Stimulated activated CD4-positive, alpha-beta T cell treated with anti-CD3 and anti-CD28 coated beads, Interleukin-12 subunit alpha, Interleukin-12 subunit beta, amount 100 ng/mL, for 24 hours (primary cell): Measurements from ENCODE around the gene GATA2.

ENCODE experiments used
- DNase-seq, 2 experiments: peaks; one replicate each; pipeline ENCODE4 v3.0.0-alpha.2; 2020; ENCODE audit warnings: low read depth in 2 of 2

Gene GATA2

DNA sequence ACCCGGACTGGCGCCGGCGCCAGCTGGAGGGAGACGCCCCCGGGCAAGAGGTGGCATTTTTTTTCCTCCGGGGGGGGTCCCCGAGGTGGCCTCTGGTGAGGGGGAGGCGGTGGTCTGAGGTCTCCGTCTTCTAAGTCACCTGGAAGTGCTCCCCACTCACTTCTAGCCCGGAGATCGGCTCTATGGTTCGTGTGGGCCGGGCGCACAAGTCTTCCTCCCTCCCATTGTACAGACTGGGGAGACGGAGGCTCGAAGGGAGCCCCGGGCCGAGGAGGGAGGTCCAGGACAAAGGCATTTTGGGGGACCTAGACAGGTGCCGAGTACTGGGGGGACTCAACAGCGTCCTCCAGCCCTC, 4.4 kb downstream of the GATA2 start:
- no peak for DNase-seq

DNA sequence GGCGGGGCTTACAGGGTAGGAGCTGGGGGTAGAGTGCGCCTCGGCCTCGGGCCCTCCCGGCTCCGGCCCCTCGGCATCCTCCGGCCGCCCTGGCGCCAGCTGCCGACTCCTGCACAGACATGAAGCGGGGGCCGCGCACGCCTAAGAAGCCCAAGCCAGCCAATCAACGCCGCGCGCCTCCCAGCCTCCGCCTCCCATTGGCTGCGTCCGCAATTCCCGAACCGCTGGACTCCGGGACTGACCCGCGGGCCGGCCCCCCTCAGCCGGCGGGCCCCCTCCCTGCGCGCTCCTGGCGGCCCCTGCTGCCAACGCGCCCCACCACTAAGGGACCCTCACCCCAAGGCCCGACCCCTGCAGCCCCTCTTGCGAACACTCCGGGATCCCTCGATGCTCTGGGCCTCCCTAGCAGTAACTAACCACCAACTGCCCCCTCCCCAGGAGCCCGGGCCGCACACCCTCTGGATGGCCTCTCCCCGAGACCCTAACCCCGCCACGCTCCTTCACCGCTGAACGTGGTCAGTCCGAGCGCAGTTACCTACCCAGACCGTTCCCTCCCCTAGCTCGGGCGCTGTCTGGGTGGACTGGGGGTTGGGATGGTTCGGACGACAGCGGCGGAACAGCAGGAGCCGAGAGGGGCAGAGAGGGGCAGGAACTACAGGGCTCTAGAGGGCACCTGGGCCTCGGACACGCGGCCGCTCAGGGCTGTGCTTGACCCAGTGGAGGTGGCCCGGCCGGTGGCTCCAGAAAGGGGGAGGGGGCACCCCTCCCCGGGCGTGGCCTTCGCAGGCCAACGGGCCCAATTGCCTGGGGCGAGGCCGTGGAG, 5.0 kb downstream of the GATA2 start:
- DNase-seq = no peak

DNA sequence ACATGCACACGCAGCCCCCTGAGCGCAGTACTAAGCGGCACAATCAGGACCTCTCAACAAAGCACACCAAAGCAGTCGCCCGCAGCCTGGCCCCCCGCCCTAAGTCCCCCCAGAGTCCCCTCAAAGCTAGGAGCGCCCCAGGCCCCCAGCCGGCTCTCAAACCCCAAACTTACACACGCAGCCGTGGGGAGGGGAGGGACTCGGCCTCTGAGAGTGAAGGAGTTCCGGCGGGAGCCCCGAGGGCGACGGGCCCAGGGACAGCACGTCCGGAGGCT, 5.5 kb downstream of the GATA2 start:
- no peak for DNase-seq

- no peak for DNase-seq
These were observed 6.1 kb downstream of the GATA2 start for GRCh38 chr3:128486681-128487537.

DNA sequence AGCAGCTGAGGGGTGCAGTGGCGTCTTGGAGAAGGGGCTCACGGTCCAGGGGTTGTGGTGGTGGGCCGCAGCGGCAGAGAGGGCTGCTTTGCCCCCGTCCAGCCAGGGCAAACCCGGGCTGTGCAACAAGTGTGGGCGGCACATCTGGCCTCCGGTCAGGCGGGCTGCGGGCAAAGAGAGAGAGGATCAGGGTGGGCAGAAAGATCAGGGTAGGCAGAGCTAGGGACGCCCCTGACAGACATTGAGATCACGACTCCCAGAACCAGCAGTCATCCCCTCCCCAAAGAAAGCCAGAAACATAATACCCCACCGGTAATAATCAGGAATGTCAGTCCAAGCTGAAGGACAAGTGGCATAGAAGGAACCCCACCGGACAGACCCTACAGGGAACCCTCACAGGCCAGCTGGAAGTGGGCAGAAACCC, 6.8 kb downstream of the GATA2 start:
- DNase-seq = no peak

- no peak for DNase-seq
These were observed 7.5 kb downstream of the GATA2 start for GRCh38 chr3:128485282-128486204.

DNA sequence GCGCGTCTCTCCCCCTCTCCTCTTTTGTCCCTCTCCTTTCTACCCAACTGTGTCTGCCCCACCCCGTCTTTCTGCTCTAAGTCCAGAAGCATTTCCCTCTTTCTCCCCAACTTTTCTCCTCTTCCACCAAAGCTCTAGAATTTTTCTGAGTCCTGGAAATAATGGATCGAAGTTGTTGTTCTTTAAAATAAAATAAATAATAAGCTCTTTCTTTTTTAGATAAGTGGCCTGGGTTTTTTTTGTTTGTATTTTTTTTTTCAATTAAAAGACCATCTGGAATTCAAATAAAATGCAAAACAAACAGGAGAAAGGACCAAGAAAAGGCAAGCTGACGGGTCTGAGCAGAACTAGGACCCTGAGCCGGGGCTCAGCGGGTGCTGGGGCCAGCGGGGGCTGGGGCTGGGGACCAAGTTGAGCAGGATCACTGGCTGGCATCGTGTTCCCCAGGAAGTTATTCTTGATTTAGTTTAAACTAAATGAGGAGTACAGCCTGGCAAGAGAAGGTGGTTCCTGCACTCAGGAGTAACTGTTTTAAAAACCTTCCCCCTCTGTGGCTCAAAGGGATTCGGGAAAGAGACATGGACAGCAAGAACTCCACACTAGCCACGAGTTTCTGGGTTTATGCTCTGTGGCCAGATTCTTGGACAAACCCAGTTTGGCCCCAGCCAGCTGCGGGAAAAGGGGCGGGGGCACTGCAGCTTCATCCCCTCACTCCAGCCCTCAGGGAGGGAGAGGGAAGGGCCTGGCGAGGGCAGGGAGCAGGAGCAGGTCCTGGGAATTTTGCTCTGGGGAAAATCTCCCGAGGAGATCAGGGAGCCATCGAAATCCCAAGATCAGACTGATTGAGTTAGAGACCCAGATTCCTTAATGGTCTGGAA, 8.4 kb downstream of the GATA2 start:
- no peak for DNase-seq

GRCh38 chr3:128483657-128484403, 9.2 kb downstream of the GATA2 start:
- no peak for DNase-seq

DNA sequence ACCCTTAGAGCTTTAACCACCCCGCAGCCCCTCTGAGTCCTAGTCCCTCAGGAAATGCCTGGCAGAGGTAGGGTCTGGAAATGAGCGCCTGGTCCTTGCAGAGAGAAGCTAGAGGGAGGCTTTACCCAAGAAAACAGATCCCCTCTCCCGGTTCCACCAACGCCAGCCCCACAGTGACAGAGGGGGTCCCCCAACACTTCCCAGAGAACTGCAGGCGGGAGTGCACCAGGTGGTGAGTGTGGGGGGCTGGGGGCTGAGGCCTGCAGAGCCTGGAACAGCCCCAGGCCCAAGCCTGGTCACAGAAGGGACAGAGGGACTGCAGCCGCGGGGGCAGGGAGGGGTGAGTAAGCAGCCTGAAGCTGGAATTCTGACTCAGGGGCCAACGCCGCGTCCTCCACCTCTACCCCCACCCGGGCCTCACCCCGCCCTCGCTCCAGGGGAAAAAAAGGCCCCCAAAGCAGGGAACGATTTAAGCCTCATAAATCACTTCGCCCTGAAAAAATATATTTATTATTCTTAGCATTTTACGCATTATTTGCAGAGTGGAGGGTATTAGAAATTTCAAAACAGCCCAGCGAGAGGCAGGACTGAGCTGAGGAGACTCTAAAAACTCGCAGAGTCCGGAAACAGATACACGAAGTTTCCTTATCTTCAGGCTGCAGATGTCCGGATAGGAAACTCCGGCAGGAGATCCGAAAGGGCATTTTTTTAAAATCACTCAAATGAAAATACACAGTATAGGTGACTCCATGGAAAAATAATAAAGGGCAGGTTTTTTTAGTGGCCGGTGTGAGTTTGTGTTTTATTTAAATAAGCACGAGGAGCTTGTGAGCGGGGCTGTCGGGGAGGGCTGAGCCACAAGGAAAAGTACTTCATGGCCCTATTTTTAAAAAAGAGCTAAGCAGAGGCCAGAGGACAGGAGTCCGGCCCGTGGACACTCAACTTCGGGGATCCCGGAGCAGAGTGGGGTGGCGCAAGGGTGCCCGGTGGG, 10.0 kb downstream of the GATA2 start:
- DNase-seq = no peak

DNA sequence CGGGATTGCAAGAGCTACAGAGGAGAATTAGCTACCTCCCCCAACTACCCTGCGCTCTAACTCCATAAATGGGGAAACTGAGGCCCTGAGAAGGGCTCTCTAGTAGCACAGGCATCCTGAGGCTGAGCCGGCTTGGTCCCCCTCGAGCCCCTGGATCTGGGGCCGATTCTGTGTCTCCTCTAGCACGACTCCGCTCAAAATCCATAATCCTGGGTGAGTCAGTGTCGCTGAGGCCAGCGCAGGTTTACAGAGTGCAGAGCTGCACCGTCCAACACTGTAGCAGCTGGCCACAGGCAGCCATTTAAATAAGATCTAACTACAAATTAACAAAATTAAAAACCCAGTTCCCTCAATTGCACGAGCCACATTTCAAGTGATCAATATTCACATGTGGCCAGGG, 10.8 kb downstream of the GATA2 start:
- DNase-seq = no peak

DNA sequence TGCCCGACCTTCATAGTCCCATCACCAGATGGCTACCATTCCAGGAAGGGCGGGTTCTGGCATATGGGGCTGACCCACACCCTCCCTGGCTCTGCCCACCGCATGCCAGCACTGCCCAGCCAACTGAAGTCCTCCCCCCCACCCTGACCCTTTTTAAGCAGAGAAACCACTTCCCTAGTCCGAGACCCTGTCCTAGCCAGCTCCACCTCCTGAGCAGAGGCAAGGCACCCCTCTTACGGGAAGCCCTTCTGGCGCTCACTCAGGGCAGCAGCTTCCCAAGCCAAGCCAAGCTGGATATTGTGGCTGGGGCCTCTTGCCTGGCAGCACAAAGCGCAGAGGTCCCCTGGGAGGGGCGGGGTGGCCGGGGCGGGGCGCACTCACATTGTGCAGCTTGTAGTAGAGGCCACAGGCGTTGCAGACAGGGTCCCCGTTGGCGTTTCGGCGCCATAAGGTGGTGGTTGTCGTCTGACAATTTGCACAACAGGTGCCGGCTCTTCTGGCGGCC, 11.5 kb downstream of the GATA2 start:
- DNase-seq = no peak

DNA sequence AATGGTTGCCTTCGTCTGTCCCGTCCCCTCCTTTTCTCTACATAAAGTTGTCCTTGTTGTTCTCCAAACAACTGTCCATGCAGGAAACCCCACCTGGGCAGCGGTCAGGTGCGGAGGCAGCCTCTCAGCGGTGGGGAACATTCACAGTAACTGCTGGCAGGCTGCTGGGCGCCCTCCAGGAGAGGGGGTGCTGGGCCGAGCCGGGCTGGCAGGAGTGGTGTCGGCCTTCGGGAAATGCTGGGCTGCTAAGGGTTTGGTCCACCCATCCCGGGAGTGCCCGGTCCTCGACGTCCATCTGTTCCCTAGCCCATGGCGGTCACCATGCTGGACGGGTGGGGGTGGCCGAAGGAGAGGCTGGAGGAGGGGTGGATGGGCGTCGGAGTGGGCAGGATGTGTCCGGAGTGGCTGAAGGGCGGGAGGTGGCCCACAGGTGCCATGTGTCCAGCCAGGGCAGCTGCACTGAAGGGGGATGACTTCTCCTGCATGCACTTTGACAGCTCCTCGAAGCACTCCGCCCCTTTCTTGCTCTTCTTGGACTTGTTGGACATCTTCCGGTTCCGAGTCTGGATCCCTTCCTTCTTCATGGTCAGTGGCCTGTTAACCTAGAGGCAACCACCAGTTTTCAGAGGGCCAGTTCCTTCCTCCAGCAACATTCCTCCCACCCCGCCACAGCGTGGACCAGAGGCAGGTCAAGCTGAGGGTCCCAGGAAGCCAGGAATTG, 12.1 kb downstream of the GATA2 start:
- no peak for DNase-seq

DNA sequence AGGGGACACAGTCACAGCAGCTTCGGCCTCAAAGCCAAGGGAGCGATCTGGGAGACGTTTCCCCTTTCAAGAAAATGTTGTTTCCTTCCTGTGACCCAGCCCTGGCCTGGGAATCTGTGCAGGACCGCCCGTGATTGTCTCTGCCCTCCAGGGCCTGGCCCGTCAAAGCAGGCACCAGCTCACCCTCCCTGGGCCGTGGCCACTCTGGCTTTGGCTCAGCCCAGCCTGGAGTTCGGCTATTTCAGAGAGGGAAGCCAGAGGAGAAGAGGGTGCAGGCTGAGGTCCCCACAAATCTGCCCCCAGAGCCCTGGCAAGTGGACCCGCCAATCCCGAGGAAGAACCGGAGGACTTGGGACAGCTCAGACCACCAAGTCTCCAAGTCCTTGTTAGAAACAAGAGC, 12.7 kb downstream of the GATA2 start:
- DNase-seq = no peak

GRCh38 chr3:128479558-128480086, 13.4 kb downstream of the GATA2 start:
- DNase-seq = no peak

DNA sequence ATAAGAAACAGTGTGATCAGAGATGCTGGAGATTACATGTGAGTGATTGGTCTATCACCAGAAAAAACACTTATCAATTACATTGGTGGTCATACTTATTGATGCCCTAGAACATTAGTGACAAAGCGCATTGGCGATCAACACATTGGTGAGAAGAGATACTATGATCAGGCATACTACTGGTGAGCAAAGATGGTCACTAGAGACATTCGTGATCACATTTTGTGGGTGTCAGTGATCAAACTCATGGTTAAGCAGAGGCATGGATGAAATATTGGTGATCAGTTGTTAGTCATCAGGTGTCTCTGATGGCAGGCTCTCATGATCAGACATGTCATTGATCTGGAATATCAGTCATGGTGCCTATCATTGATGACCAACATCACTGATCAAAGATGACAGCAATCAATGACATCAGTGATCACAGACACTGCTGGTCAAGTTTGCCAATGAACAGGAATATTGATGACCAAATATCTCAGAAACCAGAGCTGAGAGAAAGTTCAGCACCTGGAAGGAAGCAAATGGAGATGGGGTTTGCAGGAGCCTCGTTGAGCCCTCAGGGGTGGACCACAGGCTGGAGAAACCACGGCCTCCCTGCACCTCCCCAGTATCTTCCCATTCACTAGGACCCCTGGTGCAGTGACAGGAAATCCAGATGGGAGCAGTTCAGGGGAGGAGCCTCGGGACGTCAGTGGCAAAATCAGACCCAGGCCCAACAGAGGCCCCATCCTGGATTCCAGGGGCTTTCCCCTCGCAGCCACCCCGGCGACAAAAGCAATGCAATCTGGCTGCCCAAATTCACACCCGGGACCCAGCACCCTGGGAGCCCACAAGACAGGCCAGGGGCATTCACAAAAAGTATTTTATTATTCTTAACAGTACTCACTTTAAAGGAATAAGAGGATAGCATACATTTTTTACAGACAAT, 14.2 kb downstream of the GATA2 start:
- no peak for DNase-seq

GRCh38 chr3:128476659-128477058, 16.3 kb downstream of the GATA2 start:
- no peak for DNase-seq

GRCh38 chr3:128475355-128475754, 17.6 kb downstream of the GATA2 start:
- DNase-seq = no peak
